Activated T-cell treated with anti-CD3 and anti-CD28 coated beads, Interleukin-2, amount 50 U/mL, for 1 hour (primary cell): ENCODE measurements around the gene FIBIN.
"Not testable (repeated sequence)": the region's sequence is repeated elsewhere in the genome, so short reads cannot be mapped to it uniquely, and the experiment has no call there.

Source experiments
- DNase-seq: peaks from one replicate; pipeline ENCODE4 v3.0.0-alpha.2; 2020

Gene FIBIN

DNA sequence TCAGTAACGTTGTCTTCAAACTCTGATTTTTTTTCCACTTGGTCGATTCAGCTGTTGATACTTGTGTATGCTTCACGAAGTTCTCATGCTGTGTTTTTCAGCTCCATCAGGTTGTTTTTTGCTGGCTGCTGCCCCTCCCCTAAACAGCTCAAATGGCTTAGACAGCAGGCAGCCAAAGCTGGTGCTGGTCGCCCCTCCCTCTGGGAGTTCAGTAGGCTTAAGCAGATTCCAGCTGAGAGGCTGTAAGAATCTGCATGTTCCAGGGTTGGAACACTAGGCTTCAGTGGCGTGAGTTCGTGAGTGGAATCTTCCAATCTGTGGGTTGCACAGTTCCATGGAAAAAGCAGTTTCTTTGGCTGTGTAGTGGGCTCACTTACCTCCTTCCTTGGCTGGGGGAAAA, 10.3 kb upstream of the FIBIN start:
- DNase-seq = no peak

DNA sequence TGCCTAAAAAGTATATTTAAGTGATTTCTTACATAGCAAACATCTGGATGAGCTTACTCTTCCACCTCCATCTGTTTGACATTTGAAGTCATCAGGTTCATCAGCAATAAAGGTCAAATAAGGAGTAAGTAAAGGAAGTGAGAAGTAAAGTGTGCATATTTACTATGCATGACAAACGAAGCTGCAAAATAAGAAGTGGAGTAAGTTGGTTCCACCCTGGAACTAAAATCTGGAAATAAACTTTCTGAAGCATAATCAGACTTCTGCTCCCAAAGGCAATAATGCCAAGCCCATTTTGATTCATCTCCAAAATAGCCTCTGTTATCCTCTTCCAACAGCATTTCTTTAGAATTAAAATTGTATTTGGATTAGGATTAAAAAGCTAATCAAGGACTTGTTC, 8.4 kb upstream of the FIBIN start:
- no peak for DNase-seq

DNA sequence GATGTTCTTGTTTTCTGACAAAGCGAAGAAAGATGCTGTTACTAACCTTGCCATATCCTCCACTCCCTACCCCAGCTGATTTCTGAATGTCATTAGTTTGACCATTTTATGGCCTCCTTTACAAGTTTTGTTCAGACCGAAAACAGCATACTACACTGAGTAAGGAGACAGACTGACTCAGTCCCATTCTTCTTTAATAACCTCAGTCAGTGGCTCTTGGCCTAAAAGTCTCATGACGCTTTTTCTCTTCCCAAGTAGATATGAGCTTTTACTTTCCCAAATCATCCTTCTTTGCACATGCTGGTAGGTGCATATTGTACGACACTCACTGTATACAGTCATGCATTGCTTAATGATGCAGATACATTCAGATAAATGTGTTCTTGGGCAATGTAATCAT, 8.0 kb upstream of the FIBIN start:
- DNase-seq = no peak

DNA sequence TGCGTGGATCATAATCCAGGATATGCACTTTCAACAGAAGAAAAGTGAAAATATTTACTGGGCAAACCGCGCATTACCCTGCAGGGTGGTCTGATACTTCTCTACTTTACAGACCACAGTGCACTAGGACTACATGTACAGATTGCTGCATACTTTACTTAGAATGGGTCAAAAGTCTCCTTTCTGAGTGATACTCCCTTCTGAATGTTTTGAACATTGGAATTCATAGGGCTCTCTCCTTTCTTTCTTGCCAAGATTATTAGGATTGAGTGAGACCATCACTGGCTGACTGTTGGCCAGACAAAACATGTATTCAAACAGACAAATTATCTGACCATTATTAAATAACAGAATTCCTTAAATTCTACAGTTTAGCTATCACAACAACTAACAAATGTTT, 6.6 kb upstream of the FIBIN start:
- DNase-seq = no peak

DNA sequence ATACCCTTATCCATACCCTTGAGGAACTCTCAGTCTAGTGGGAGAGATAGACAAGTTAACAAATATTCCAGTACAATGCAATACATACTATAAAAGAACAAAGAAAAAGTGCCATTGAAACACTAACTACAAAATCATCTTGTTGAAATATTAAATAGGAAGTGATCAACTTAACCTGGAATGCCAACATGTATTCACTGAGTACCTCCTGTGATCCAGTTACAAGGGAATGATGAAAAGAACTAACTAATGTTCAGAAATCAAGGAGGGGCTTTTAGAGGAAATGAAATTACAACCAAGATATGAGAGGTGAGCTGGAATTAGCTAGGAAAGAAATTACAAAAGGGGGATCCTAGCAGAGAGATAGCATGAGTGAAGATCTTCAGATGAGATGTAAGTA, 6.2 kb upstream of the FIBIN start:
- no peak for DNase-seq

DNA sequence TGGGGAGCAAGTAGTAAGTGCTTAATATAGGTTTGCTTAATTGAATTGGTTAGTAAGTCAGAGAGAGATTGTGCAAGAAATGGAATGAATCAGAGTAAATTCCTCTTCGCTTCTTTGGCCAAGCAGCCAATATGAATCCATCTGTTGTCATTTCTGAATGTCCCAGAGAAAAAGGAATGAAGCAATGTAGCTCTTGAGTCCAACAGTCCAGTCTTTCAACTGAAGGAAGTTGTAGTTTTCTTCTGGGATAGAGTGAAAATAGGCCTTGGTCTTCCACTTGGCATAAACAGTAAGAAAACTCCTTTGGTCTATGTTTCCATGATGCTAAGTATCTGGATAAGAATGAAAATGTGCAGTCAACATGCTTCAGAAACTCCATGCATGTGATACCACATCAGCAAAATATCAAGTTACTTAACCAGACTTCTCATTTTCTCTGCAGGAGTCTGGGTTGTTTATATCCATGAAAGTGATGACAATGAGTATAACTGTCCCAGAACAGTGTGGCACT, 1.8 kb upstream of the FIBIN start:
- no peak for DNase-seq

DNA sequence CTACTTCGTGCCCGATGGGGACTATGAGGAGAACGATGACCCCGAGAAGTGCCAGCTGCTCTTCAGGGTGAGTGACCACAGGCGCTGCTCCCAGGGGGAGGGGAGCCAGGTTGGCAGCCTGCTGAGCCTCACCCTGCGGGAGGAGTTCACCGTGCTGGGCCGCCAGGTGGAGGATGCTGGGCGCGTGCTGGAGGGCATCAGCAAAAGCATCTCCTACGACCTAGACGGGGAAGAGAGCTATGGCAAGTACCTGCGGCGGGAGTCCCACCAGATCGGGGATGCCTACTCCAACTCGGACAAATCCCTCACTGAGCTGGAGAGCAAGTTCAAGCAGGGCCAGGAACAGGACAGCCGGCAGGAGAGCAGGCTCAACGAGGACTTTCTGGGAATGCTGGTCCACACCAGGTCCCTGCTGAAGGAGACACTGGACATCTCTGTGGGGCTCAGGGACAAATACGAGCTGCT, 751 bp downstream of the FIBIN start:
- DNase-seq = no peak

DNA sequence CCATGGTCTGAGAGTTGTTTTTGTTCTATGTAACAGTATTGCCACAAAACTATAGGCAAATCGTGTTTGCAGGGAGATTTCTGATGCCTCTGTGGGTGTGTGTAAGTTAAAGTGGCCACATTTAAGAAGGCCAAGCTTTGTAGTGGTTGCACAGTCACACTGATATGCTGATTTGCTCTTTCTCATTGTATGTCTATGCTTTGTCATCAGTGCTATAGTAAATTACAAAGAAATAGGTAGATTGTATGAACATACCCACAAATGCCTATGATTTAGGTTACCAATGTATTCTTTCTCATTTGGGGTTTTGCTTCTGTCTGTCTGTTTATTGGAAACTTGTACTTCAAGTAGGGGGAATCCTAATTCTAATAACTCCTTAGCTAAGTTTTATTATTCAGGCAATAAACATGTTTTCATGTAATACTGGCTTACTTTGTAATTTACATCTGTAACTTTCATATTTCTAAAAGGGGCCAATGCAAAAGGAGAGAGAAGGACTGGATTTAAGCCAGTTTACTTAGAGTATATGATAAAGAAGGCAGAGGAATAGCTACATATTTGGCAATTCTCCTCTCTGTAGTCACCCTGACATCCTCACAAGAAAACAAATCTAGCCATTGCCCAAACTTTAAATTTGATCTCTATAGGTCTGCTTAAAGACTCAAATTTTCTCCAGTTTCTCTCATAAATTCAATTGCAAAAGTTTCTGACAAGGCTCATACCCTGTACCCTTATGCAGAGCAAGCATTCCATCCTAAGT, 2.0 kb downstream of the FIBIN start:
- no peak for DNase-seq

DNA sequence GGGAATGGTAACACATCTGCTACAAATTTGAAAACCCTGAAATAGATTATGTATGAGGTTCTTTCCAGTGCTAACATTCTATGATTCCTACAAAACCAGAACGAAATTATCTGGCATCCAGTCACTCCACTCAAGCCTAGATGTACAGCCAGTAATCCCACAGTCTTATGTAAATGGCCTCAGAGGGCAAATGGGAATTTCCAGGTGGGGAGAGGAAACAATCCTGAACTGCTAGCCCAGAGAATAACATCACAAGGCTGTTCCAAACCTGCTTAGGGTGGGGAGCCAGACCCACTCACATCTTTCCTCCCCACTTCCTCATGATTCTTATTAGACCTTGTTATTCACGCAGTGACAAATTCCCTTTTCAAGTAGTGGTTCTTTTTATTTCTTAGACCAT, 3.5 kb downstream of the FIBIN start:
- DNase-seq = no peak

DNA sequence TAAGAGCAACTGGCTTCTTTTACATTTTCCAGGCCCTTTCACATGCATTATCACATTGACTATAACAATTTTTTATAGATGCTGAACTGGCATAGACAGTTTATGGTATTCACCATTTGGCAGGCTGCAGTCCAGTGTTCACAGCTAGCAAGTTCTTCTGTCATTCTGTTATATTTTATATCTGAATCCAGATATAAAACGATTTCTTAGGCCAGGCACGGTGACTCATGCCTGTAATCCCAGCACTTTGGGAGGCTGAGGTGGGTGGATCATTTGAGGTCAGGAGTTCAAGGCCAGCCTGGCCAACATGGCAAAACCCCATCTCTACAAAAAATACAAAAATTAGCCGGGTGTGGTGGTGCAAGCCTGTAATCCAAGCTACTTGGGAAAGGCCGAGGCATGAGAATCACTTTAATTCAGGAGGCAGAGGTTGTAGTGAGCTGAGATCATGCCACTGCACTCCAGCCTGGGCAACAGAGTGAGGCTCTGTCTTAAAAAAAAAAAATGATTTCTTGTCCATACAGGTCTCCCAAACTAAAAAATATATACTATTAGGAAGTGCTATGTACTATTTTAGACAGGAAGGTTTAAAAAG, 7.3 kb downstream of the FIBIN start:
- not testable (repeated sequence) for DNase-seq

DNA sequence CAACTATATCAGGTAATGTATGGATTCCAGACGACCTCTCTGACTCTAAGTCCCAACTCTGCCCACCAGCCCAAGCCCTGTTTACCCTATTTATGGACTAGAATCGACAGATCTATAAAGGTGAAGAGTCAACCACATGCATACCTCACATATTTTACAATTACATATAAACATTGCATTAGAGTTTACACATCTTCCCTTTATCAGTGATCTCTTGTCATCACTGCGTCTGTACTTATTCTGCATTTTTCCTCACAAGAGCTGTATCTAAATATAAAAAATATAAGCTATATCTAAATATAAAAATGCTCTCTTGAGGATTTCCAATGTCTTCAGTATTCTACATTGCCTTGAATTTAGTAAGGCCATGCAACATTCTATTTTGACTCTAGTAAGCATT, 8.5 kb downstream of the FIBIN start:
- DNase-seq = no peak

DNA sequence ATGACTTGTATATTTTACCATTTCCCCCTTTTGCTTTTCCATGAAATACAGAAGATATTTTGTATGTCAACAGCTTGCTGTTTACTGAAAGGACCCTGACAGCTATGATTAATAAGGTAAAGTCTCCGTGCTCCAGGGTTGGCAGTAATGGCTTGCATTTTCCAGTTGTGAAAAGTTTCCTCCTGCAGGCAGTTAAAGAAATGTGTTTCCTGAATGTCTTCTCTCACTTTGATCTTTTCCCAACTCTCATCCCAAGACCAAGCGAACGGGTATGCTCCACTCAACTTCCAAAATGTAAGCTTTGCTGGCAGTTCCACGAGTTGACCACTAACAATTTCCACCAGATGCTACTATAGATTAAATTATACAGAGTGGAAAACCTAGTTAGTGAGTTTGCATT, 8.9 kb downstream of the FIBIN start:
- DNase-seq = no peak

DNA sequence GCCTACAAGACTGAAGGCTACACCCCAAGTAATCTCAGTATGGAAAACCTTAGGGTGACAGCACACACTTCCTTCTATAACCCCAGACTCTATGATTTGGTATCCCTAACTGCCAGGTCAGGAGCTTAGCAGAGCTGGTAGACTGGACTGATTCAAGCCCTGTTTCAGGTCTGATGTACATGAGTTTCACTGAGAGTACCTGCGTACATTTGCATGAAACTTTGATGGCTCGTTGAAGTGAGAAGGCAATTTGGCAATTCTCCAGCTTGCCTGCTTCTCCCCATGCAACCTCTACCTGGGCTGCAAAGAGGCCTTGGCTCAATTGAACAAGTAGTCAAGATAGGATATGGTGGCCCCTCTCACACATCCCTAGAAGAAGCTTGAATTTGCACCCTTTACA, 10.2 kb downstream of the FIBIN start:
- DNase-seq = no peak

DNA sequence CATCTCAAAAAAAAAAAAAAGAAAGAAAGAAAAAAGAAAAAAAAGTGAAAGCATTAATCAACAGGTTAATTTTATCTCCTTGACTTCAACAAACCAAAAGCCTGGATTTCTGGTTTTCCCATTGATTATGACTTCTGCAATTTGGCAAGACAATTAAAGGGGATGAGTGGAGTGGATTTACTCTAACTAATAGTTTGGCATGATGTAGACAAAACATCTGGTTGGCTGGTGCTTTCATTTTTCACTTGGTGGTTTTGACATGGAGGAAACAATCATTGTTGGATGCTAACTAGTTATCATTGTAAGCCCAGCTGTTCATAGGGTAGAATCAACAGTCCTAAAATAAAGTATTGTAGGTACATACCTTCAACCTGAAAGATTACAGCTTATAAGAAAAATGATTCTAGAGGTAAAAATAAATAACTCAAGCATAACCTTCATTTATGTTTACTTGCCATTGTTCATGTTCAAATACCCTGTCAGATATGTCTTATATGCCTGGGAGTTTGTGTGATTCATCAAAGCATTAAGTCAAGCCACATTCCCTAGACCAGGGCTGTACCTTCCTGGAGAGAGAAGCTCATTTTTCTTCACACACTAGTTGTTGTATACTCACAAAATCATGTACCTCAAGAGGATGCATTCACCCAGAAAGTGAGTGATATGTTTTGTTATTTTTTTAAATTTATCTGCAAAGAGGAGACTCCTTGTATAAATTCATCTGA, 15.1 kb downstream of the FIBIN start:
- DNase-seq = no peak

DNA sequence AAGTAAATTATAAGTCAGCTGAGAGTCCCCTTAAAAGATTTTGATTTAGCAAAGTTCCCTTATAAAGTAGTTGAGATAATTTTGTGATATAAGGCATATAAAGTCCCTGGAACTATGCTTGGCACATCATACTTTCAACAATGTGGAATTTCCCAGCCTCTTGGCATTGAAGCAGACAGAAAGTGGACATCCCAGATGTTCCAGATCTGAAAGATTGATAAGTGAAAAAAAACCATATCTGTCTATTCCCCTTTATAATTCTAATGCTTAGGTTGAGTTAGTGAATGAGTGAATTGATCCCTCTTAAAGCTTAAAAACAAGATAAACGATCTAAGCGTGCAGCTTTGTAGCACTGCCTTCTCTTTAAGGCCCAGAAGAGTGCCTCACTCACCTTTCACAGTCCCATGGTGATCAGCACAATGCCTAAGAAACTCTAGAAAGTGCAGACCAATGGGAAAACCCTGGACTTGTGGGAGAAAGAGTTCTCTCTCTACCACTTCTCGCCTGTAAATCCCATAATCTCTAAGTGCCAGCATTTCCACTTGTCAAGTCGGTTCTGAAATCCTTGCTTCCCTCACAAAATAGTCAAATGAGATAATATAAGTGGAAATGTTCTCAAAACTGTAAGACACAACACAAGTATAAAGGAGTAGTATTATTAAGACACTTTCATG, 17.8 kb downstream of the FIBIN start:
- no peak for DNase-seq

DNA sequence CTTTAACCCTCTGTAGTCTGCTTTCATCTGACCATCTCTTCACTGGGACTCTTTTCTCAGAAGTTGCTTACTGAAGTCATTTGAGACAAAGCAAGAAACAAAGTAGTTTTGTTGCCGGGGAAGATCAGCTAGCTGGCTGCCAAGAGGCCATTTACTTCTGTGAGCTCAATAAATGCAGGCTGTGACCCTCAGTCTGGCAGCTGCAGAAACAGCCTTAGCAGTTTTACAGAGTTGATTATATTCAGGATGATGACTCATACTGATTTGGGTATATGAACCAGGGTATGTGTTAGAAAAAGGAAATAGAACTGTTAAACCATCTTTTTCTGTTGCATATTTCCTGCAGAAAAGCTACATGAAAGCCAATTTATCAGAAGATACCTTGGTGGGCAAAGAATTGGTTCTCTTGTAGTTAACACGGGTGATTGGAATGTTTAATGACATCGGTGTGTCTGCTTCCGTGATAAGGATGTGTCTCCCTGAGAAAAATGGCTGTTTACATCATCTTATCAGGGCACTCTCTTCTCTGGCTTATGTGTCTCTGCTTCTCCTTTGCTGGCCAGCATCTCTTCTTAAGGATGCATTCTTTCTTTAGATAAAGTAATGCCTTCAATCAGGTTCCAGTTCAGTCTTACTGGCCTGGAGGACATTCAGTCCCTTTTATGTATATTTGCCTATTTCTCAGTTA, 18.5 kb downstream of the FIBIN start:
- DNase-seq = no peak

DNA sequence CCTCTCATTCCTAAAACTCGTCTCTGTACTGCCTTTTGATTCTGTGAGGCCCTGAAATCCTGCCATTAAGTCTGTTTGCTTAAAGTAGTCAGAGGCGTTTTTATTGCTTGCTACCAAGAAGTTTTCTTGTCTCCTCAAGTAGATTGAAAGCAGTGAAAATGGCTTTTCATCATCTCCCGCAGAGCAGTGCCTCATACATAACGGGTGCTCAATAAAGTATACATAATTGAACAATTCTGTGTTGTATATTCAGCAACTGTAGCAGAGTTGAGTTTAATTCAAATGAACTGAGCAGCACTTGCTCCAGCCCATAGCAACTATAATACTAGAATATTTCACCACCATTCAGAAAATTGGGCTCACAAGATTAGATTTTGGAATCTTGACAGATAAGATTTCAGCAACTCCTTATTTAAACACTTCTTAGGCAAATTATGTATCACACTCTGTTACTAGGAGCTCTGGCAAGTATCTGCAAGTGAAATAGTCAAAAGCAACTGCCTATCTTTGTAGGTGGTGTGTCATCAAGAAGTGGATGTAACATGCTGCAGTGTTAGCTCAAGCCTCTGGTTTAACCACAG, 20.0 kb downstream of the FIBIN start:
- no peak for DNase-seq

DNA sequence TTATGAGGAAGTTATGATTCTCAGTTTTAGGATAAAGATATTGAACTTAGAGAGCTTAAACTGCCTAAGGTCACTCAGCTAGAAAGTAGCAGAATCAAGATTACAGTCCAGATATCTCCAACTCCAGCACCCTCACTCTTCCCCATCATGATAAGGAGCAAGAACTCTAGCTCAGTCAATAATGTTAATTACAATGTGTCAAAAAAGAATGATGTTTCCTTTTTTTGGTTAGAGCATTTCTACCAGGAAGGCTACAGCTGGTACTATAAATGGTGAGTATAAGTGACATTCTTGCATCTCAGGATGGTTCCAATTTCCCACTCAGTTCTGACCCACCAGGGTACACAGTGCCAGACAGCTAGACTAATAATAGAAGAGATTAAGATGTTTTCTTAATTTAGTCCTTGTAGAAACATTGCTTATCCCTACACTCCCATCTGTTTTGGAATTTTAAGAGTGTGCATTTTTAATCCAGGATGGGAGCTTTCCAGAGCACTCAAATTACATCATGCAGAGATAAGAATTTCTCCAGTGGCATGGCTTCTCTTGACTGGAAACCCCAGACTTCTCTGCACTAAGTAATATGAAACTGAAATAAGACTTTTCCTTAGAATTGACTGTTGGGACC, 25.1 kb downstream of the FIBIN start:
- no peak for DNase-seq

DNA sequence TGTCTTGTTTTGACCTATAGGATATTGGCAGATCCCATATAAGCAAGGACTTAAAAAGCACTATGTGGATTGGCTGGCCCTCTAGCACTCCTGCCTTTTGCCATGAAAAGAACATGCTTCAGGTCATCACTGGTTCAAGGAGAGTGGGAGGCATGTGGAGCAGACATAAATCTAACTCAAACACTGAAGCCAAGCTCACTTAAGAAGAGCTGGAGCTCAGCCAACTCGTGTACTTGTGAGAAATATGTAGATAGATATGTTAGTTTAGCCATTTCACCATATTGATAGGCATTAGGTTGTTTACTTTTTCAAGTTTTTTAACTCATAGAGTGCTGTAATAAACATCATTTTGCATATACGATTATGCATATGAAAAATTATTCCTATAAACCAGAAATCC, 26.8 kb downstream of the FIBIN start:
- no peak for DNase-seq

DNA sequence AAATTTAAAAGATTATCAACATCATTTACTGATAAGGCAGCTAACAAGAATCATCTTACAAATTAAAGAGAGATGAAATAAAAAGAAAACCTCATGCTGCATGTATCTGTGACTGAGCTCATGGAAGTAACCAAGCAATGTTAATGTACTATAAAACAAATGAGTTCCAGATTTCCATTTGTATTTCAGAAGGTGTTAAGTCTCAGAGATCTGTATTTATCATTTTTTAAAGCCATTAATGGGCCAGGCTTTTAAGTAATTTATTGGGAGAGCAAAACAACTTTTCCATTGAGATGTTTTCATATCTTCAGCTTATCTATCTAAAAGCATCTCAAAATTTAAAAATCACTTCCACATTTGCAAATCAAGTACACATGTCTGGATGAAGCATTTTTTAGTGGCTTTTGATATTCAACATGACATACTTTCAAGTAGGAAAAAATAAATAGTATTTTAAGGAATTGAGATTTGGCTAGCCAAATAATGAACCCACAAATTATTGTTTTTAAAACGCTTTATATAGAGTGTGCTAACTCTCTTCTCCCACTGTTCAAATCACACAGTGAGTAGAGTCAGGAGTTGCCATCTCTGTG, 28.8 kb downstream of the FIBIN start:
- DNase-seq = no peak

DNA sequence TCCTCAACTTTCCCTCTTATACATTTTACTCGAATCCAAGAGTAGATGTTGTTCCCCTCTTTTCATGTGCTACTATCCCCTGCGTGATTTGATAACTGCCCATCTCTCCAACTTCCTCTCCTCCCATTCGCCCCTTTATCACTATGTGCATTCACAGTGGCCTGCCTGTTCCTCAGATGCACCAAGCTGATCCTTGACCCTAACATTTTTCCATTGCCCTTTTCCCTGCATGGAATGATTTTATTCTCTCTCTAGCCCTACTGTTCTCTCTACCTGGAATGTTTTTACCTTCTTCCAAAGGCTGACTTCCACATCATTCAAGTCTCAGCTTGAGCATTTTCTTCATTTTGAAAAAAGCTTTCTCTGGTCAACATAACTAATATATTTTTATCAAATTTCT, 31.0 kb downstream of the FIBIN start:
- no peak for DNase-seq
